Thyroid gland (tissue), 4 donors: ENCODE data around the gene TMEM158. TPM values are rescaled to one million over a fixed set of nuclear protein-coding genes. Genes with fewer than 3 reads are reported as not detected.

Experiments used
- DNase-seq, 2 donors: peaks; one replicate each; pipeline ENCODE4 v3.0.0-alpha.2; 2019
- H3K27ac ChIP-seq, 3 donors: fragments of 200-600 bp; sonication (generic); 1 replicate in 2 of 3; 2 replicates in 1 of 3; pipeline ENCODE4 v1.5.1; 2016 to 2019; ENCODE audit warnings: mild to moderate bottlenecking in 1 of 3, moderate library complexity in 1 of 3
- H3K27me3 ChIP-seq: fragments of 200-600 bp; sonication (generic); one replicate; pipeline ENCODE4 v1.5.1; 2019
- H3K36me3 ChIP-seq, 2 donors: fragments of 200-600 bp; sonication (generic); one replicate each; pipeline ENCODE4 v1.5.1; 2016 to 2019
- H3K4me1 ChIP-seq, 2 donors: fragments of 200-600 bp; sonication (generic); one replicate each; pipeline ENCODE4 v1.5.1; 2017 to 2019
- H3K4me3 ChIP-seq, 3 donors: fragments of 200-600 bp; sonication (generic); replicated peaks in 1 of 3; 1 replicate in 2 of 3; 2 replicates in 1 of 3; pipeline ENCODE4 v1.5.1; 2016; ENCODE audit warnings: mild to moderate bottlenecking in 1 of 3
- H3K9me3 ChIP-seq: fragments of 200-600 bp; sonication (generic); one replicate; pipeline ENCODE4 v1.5.1; 2017
- CTCF ChIP-seq, 6 experiments: fragments of 200-600 bp in 3 of 6; fragments of 450-650 bp in 3 of 6; sonication (generic) in 3 of 6; IDR thresholded peaks; one replicate each; pipeline ENCODE4 v1.5.1; 2016 to 2019; ENCODE audit warnings: antibody characterized with exemption in 6 of 6, mild to moderate bottlenecking in 2 of 6, inconsistent platforms in 1 of 6, moderate library complexity in 1 of 6
- POLR2A ChIP-seq, 2 donors: fragments of 450-650 bp; IDR thresholded peaks; one replicate each; pipeline ENCODE4 v1.6.1; 2017; ENCODE audit warnings: antibody characterized with exemption in 2 of 2, mild to moderate bottlenecking in 2 of 2, moderate library complexity in 1 of 2
- WGBS, 2 donors: methylation state at CpG; one replicate each; pipeline ENCODE4 v1.1.5; 2017; 5-methylcytosine and 5-hydroxymethylcytosine counted together
- intact Hi-C: fragments of 100-400 bp; cut with DNase I; formaldehyde crosslinking; loops from one replicate; pipeline ENCODE4 v1.15.1; 2023
- total RNA-seq, 4 donors: library from RNA; depleted of rRNA; stranded (reverse); fragments of >200 nt; gene quantifications; one replicate each; pipeline ENCODE4 v1.2.3, GENCODE V29; 2016

Gene TMEM158
- total RNA-seq, result under 1 TPM in 2 of 4 donors, not detected in 2; 0.40 to 0.78 TPM

- Histone ChIP-seq H3K27ac (no peak within 1 kb of the TSS), H3K4me1 (peaks cover 0 to 5% of the 10 kb centered on the region in 2 donors), H3K9me3 (no peaks in the 10 kb centered on the region), H3K4me3 (peak within 1 kb of the TSS; percentile 11 to 43 (median 22)), H3K27me3 (peaks cover 8% of the 10 kb centered on the region), H3K36me3 (no peaks in the 10 kb centered on the region)
- WGBS, 2 donors, result 6 to 8% methylated on average over 10 to 31 of the region's 63 CpGs
- DNase-seq, result peak; percentile 72 to 75
- intact Hi-C loops, result loop anchor here (10.0 kb wide), 1 partner anchor 268 kb away; no protein-coding TSS in a partner anchor
- TF ChIP-seq CTCF (IDR thresholded peaks at IDR 0.05), result no peak
- peak in 1 of 2 donors; percentile 43 for TF ChIP-seq POLR2A (IDR thresholded peaks at IDR 0.05)
These were observed at the start of gene TMEM158 for GRCh38 chr3:45226206-45226915. Gene TMEM158, minus strand, starts transcription at chr3:45226287. Its CDS starts 260 bp downstream, at chr3:45226027.

- H3K36me3 ChIP-seq, result no peaks in the 10 kb centered on the region
- H3K27ac ChIP-seq, result no peak overlapping the region
- H3K9me3 ChIP-seq, result no peaks in the 10 kb centered on the region
- WGBS, 2 donors, result 39 to 45% methylated on average over 5 of the region's 5 CpGs
- H3K27me3 ChIP-seq, result no peaks in the 10 kb centered on the region
- DNase-seq, result no peak
- intact Hi-C loops, result no loop called here
- no peak overlapping the region for H3K4me3 ChIP-seq
- TF ChIP-seq POLR2A (IDR thresholded peaks at IDR 0.05) (no peak), CTCF (IDR thresholded peaks at IDR 0.05) (no peak)
- H3K4me1 ChIP-seq, result no peaks in the 10 kb centered on the region
These were observed 49.1 kb upstream of the TMEM158 start for GRCh38 chr3:45275006-45275704.

- Histone ChIP-seq H3K27me3 (no peaks in the 10 kb centered on the region), H3K4me1 (no peaks in the 10 kb centered on the region), H3K36me3 (no peaks in the 10 kb centered on the region), H3K9me3 (no peaks in the 10 kb centered on the region), H3K4me3 (no peak overlapping the region), H3K27ac (no peak overlapping the region)
- no peak for DNase-seq
- 58 to 80% methylated on average over 4 of the region's 4 CpGs for WGBS, 2 donors
- TF ChIP-seq CTCF (IDR thresholded peaks at IDR 0.05) (no peak), POLR2A (IDR thresholded peaks at IDR 0.05) (no peak)
- intact Hi-C loops, result no loop called here
These were observed 47.8 kb upstream of the TMEM158 start for GRCh38 chr3:45273681-45274515.

- DNase-seq, result no peak
- Histone ChIP-seq H3K27ac (no peak overlapping the region), H3K4me3 (no peak overlapping the region), H3K9me3 (no peaks in the 10 kb centered on the region), H3K27me3 (no peaks in the 10 kb centered on the region), H3K4me1 (no peaks in the 10 kb centered on the region), H3K36me3 (no peaks in the 10 kb centered on the region)
- TF ChIP-seq CTCF (IDR thresholded peaks at IDR 0.05) (no peak), POLR2A (IDR thresholded peaks at IDR 0.05) (no peak)
- 81 to 88% methylated on average over 6 of the region's 6 CpGs for WGBS, 2 donors
- intact Hi-C loops, result no loop called here
These were observed 46.9 kb upstream of the TMEM158 start for GRCh38 chr3:45272828-45273470.
